HepG2 (cell line): Measurements from ENCODE around the gene KIF7. TPM values are rescaled to one million over a fixed set of nuclear protein-coding genes. Genes with fewer than 3 reads are reported as not detected.

ENCODE experiments used
- ATAC-seq: fragments of 200-7000 bp; cut with Tn5 transposase; 3 replicates; pipeline ENCODE4 v1.9.1; 2020; ENCODE audit warnings: mild to moderate bottlenecking, moderate library complexity
- BruUV-seq: library from RNA; stranded (reverse); fragments of 400-500 nt; replicated peaks from 2 replicates; lab custom pipeline; 2021; lab: Mats Ljungman, UMichigan
- CTCF ChIA-PET: fragments of 300-600 bp; formaldehyde crosslinking; extraction: SDS; loops from one replicate; lab custom pipeline; 2021; ENCODE audit warnings: low total read pairs, inconsistent platforms, low intra/inter-chr PET ratio; lab: Yijun Ruan, JAX
- POLR2A ChIA-PET: fragments of 350-600 bp; sonication (Branson Sonifier 250); formaldehyde crosslinking; loops from one replicate; lab custom pipeline; 2020; ENCODE audit warnings: antibody characterized with exemption, inconsistent platforms; lab: Yijun Ruan, JAX
- DNase-seq: peaks from one replicate; pipeline ENCODE4 v3.0.0-alpha.2; 2015; ENCODE audit warnings: low spot score
- FAIRE-seq: peaks from 3 replicates; lab custom pipeline; 2011; peaks lifted over from hg19 to GRCh38; lab: Jason Lieb, UNC
- H2AFZ ChIP-seq: one replicate; pipeline ENCODE4 v1.6.1; 2011; ENCODE audit warnings: low read length, inconsistent platforms
- H3K27ac ChIP-seq: fragments of 300-600 bp; 3 replicates; pipeline ENCODE4 v1.8.0; 2011; ENCODE audit warnings: mixed run types, mild to moderate bottlenecking, mixed read lengths, low read length, inconsistent platforms; ENCODE audit not compliant: insufficient read depth; ENCODE audit errors: extremely low read length
- H3K27me3 ChIP-seq, 2 experiments: fragments of 200-600 bp in 1 of 2; 2 replicates in 1 of 2; 3 replicates in 1 of 2; pipeline versions ENCODE4 v1.6.0 to v1.8.0; 2011; ENCODE audit warnings: low read length in 2 of 2, mild to moderate bottlenecking in 2 of 2, moderate library complexity in 2 of 2, inconsistent platforms in 1 of 2; ENCODE audit not compliant: insufficient read depth in 2 of 2, control insufficient read depth in 1 of 2
- H3K36me3 ChIP-seq, 2 experiments: fragments of 200-600 bp in 1 of 2; replicated peaks in 1 of 2; 2 replicates in 1 of 2; 3 replicates in 1 of 2; pipeline versions ENCODE4 v1.5.1 to v1.8.0; 2011; ENCODE audit warnings: low read length in 2 of 2, inconsistent platforms in 1 of 2; ENCODE audit not compliant: insufficient read depth in 2 of 2, control insufficient read depth in 1 of 2
- H3K4me1 ChIP-seq: 2 replicates; pipeline ENCODE4 v1.5.1; 2012; ENCODE audit warnings: low read length, inconsistent platforms; ENCODE audit not compliant: insufficient read depth
- H3K4me2 ChIP-seq: 2 replicates; pipeline ENCODE4 v1.6.0; 2011; ENCODE audit warnings: low read depth, low read length, inconsistent platforms
- H3K4me3 ChIP-seq, 3 experiments: fragments of 200-600 bp in 1 of 3; sonication (generic), shearing (Covaris generic) in 1 of 3; replicated peaks in 1 of 3; 2 replicates each; pipeline ENCODE4 v1.5.1; 2011 to 2016; ENCODE audit warnings: low read length in 3 of 3, inconsistent platforms in 2 of 3, low read depth in 2 of 3, mild to moderate bottlenecking in 2 of 3, control low read depth in 1 of 3, mixed read lengths in 1 of 3; ENCODE audit not compliant: insufficient read depth in 1 of 3
- H3K79me2 ChIP-seq: one replicate; pipeline ENCODE4 v1.6.1; 2011; ENCODE audit warnings: low read length, inconsistent platforms; ENCODE audit not compliant: insufficient read depth
- H3K9ac ChIP-seq: 2 replicates; pipeline ENCODE4 v1.6.0; 2011; ENCODE audit warnings: mild to moderate bottlenecking, low read depth, low read length, inconsistent platforms; ENCODE audit not compliant: insufficient read depth
- H3K9me3 ChIP-seq: 2 replicates; pipeline ENCODE4 v1.5.1; 2012; ENCODE audit warnings: mild to moderate bottlenecking, low read length
- H4K20me1 ChIP-seq: 2 replicates; pipeline ENCODE4 v1.6.0; 2011; ENCODE audit warnings: inconsistent platforms, mild to moderate bottlenecking, low read length, moderate library complexity; ENCODE audit not compliant: insufficient read depth
- CEBPZ ChIP-seq: IDR thresholded peaks from 2 replicates; pipeline ENCODE4 v1.6.1; 2012; ENCODE audit warnings: low read length, improper control_type of control experiment
- FOSL1 ChIP-seq: sonication (generic); formaldehyde crosslinking; IDR thresholded peaks from 2 replicates; pipeline ENCODE4 v1.9.0; 2021; ENCODE audit warnings: missing genetic modification reagents, borderline replicate concordance
- KLF16 ChIP-seq, 2 experiments: sonication (generic) in 1 of 2; formaldehyde crosslinking in 1 of 2; IDR thresholded peaks; 2 replicates each; pipeline versions ENCODE4 v1.6.1 to v1.8.0; 2016 to 2023; ENCODE audit warnings: missing genetic modification reagents in 2 of 2, missing compliant biosample characterization in 1 of 2
- RFX1 ChIP-seq: fragments of 450-650 bp; IDR thresholded peaks from 2 replicates; pipeline ENCODE4 v1.6.1; 2017
- ZBTB43 ChIP-seq: sonication (generic); formaldehyde crosslinking; conservative IDR thresholded peaks from 2 replicates; pipeline ENCODE4 v1.4.0; 2020; ENCODE audit warnings: missing genetic modification reagents
- ZNF224 ChIP-seq: sonication (generic); formaldehyde crosslinking; IDR thresholded peaks from 2 replicates; pipeline ENCODE4 v1.5.0; 2020; ENCODE audit warnings: mild to moderate bottlenecking, missing genetic modification reagents
- ZNF709 ChIP-seq: sonication (generic); formaldehyde crosslinking; IDR thresholded peaks from 2 replicates; pipeline ENCODE4 v1.5.0; 2020; ENCODE audit warnings: mild to moderate bottlenecking, missing genetic modification reagents
- WGBS: methylation state at CpG from one replicate; pipeline ENCODE4 v1.1.6; 2017; ENCODE audit warnings: low lambda C conversion rate; 5-methylcytosine and 5-hydroxymethylcytosine counted together
- in situ Hi-C: cut with HindIII; loops from 2 replicates; pipeline ENCODE4 v1.10.0; 2017; ENCODE audit warnings: low pct_unique_long_range_greater_than_20kb; ENCODE audit not compliant: extremely low pct_ligation_motif_present
- intact Hi-C: fragments of 100-400 bp; cut with micrococcal nuclease; formaldehyde crosslinking; loops from one replicate; pipeline ENCODE4 v1.10.0; 2022; ENCODE audit not compliant: unreplicated experiment
- polyA plus RNA-seq, 8 experiments: library from polyadenylated mRNA; depleted of rRNA in 3 of 8; stranded (reverse) in 7 of 8; unstranded in 1 of 8; fragments of >200 nt; fragmentation: Illumina TruSeq in 4 of 8; extraction: Trizol in 4 of 8; gene quantifications; 2 replicates each; pipeline versions ENCODE4 v1.2.1 to v1.2.3, GENCODE V29; 2011 to 2016; ENCODE audit warnings: low read depth in 4 of 8, missing spikeins in 1 of 8, mixed read lengths in 1 of 8; ENCODE audit not compliant: insufficient read depth in 1 of 8
- total RNA-seq, 5 experiments: library from RNA; depleted of rRNA; stranded (reverse); fragments of >200 nt; fragmentation: Illumina TruSeq; extraction: Trizol; gene quantifications; 2 replicates each; pipeline ENCODE4 v1.2.3, GENCODE V29; 2016; ENCODE audit warnings: low read depth in 1 of 5

KIF7 gene
- total and polyA plus RNA-seq, 2 of the 13 experiments (the other 11 are each of a cell fraction or from before 2014, with no cell fraction given), result 1.5 to 6.2 TPM

- TF ChIP-seq ZNF709 (CRISPR knock-in tag) (no peak), KLF16 (CRISPR knock-in tag; IDR thresholded peaks at IDR 0.05) (no peak), ZBTB43 (no peak)
Observed at GRCh38 chr15:89693696-89694095, 38.4 kb upstream of the KIF7 start (continued).

GRCh38 chr15:89693091-89693490 is 37.8 kb upstream of the KIF7 start:
- intact Hi-C loops (no loop called here), in situ Hi-C loops (no loop called here)
- CTCF ChIA-PET, result no interaction called here
- H3K36me3 ChIP-seq, result no peaks in the 10 kb centered on the region
- DNase-seq (no peak), ATAC-seq (no peak), FAIRE-seq (no peak)
- TF ChIP-seq RFX1 (no peak), CEBPZ (no peak), FOSL1 (CRISPR knock-in tag) (no peak), ZNF224 (CRISPR knock-in tag) (no peak)
- no peak overlapping the region for H3K27ac ChIP-seq
- H3K79me2 ChIP-seq, result peaks cover 4% of the 10 kb centered on the region
- H4K20me1 ChIP-seq, result no peaks in the 10 kb centered on the region
- H3K4me1 ChIP-seq, result peaks cover 37% of the 10 kb centered on the region
- no peak overlapping the region for H3K9ac ChIP-seq
- no peak overlapping the region for H3K4me2 ChIP-seq
- 18% methylated on average over 2 of the region's 2 CpGs for WGBS
- no TSS peak for BruUV-seq
- no peak overlapping the region for H2AFZ ChIP-seq
- H3K9me3 ChIP-seq, result no peaks in the 10 kb centered on the region
- no peak overlapping the region for H3K4me3 ChIP-seq
- H3K27me3 ChIP-seq, result no peaks in the 10 kb centered on the region; a peak in 1 of 5 replicates
- POLR2A ChIA-PET, result no interaction called here
